MV-4-11 (cell line): ENCODE measurements around the gene EFNA2.
A peak's percentile ranks its signal among the peaks of the same experiment; 100 is the strongest.
"Not testable (repeated sequence)": the region's sequence is repeated elsewhere in the genome, so short reads cannot be mapped to it uniquely, and the experiment has no call there.

Experiments
- DNase-seq: peaks from one replicate; lab custom pipeline; 2025; lab: John Stamatoyannopoulos, UW

EFNA2 gene

DNA sequence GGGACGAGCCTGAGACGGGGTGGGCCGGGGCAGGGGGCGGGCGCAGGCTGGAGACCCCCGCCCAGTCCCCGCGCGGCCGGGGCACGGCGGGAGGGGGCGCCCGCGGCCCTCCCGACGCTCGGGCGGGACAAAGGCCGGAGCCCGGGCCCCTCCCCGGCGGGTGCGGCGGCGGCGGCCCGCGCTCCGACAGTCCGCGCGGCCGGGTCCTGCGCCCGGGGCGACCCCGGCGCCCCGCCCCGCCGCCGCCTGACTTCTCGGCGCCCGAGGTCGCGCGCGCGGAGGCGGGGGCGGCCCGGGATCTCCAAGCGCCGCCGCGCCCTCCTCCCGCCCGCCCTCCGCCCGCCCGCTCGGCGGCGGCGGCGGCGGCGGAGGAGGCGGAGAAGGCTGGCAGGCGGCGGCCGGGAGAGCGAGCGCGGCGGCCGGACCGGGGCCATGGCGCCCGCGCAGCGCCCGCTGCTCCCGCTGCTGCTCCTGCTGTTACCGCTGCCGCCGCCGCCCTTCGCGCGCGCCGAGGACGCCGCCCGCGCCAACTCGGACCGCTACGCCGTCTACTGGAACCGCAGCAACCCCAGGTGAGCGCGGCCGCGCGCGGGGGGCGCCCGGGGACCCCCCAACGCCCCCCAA lies at the start of gene EFNA2:
TSS of gene EFNA2 (plus strand) at position 137 of the 624 bp plus-strand sequence. CDS start at position 433, 296 bp downstream.
- no peak for DNase-seq

DNA sequence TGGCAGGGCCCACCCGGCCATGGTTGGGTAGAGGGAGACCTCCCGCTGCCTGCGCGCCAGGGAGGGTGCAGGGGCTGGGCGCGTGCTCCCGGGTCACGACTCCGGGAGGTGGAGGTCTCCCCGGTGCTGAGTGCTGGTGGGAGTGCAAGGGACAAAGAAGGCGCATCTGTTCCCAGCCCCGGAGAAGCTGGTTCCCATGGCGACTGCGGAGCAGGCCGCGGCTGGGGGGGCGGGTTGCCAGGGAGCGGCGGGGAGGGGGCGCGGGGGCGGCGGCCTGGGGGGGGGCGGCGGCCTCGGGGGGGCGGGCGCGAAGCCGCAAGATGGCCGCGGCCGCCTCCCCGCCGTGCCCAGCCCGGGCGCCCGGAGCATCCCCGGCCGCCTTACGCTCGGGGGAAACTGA lies 49.1 kb upstream of the EFNA2 start:
- DNase-seq: no peak

DNA sequence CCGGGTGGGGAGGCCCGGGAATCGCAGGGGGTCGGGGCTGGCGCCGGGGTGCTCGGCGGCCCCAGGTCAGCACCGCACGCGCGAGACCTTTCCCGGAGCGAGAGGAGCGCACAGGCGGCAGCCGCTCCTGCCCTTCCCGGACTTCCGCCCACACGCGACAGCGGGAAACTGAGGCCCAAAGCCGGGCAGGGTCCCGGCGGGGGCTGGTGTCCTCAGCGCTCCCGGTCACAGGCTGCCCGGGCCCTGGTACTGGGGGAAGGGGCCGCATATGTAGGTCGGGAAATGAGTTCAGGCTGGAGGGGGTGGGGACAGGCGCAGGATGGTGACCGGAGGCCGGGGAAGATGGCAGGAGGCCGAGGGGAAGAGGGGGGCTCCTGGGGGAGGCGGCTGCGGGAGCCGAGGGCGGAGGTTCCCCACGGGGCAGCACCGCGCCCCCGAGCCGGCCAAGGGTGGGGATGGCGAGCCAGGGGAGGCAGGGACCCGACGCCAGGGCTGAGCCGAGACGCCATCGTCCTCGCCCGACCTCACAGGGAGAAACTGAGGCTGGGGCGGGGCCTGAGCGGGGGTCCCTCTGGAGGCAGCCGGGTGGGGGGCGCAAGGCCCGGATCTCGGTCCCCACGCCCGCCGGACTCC lies 48.5 kb upstream of the EFNA2 start:
- DNase-seq: no peak

DNA sequence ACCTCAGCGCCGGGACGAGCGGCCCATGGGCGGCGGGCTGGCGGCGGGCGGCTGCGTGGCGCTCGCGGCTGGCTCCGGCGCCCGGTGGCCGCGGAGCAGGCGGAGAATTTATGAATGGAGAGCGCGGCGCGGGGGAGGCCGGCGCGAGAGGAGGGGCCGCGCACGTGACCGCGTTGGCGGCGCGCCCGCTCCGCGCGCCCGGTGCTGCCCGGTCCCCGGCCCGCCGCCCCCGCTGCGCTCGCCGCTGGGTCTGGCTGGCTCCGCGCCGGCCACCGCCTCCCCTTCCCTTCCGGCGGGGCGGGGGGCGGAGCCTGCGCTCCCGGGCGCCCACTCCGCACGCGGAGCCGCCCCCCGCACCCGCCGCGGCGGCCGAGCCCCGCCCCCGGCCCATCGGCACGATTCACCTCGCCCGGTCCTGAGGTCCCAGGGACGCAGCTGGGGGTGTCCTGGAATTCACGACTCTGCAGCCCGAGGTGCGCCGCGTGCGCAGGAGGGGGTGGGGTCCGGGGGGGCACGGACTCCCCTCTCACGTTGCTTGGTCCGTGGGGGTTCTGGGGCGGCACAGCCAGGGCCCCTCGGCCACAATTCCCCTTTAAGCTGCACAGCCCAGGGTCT lies 47.8 kb upstream of the EFNA2 start, which contains the start of gene CBARP:
TSS of gene CBARP (minus strand) at position 252 of the 615 bp plus-strand sequence. CDS start 1,905 bp downstream, outside the sequence.
- DNase-seq: no peak

DNA sequence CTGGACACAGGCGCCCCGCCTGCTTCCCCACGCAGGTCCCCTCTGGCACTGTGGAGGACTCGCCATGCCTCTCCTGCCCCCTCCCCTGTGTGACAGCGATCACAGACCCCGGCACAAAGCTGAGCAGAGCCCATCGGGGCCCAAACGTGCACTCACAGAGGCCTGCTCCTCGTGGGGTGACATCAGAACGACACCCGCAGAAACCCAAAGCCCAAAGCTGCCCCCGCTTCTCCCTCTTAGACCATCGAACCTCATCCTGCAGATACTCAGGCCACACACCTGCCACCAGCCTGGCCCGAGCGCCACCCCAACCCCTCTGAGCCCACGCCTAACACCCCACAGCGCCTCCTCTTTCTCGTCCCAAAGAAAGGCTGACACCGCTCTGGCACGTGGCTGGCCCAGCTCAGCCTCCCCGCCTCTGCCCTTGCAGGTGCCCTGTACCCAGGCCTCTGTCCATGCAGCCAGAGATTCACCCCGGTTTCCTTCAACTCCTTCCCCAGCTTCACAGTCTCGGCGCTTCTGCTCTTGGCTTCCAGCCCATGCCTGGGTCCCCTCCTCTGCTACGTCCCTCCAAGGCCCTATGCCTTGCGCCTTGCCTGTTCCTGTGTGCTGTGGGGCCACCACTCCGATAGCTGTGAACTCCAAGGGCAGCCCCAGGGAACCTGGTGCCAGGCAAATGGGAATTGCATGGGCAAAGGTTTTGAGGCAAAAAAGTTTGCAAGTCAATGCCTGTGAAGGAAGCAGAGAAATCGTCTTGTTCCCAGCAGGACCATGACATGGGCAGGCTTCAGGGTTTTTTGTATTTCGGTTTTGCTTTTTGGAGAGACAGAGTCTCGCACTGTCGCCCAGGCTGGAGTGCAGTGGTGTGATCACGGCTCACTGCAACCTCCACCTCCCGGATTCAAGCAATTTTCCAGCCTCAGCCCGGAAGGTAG lies 47.0 kb upstream of the EFNA2 start:
- DNase-seq: no peak

DNA sequence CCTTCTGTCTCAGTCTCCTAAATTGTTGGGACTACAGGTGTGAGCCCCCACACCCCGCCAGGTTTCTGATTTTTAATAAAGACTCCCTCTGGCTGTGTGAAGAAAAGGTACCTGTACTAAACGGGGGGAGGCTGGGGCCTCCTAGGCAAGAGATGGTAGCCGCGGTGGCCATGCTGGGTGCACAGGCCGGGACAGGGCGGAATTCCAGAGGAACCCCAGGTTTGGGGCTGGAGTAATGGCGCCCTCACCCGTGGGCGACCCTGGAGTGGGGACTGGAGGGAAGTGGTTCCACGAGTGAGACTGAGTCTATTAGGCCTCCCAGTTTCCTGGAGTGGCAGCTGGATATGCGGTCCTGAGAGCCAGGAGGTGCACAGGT lies 46.3 kb upstream of the EFNA2 start:
- DNase-seq: no peak

DNA sequence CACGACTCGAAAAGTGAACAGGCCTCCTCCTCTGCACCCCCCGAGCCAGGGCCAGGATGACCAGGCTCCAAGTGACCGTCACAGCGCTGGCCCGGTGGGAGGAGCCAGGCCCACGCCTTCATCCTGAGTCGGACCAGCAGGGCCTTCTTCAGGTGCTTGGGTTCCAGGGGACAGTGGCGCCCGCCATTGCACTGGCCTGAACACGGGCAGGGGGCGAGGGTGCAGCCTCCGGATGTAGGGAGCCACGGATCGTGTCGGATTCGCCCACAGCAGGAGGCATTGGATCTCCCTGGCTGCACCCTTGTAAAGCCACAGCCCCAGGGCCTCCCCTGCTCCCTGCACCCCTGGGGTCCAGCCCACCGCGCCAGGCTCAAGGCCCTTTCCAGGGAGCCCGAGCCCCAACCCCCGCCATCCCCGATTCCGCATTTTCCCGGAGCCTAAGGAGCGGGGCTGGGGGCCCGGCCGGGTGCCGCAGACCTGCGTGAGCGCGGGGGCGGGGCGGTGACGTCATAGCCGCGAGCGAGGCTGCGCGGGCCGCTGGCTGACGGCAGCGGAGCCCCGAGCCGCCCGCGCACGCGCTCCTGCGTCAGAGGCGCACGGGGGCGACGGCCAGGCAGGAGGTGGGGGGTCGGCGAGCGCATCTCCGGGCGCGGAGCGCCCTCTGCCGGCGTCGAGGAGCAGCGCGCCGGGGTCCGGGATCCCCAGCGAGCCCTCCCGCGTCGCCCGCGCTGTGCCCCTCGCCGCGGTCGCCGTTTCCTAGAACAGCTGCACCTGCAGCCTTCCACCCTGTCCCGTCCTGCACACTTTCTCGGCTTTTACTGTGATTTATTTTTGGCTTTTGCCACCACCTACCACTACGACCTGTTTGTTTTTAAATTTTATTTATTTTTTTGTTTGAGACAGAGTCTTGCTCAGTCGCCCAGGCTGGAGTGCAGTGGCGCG lies 45.6 kb upstream of the EFNA2 start:
- peak; percentile 84 for DNase-seq

DNA sequence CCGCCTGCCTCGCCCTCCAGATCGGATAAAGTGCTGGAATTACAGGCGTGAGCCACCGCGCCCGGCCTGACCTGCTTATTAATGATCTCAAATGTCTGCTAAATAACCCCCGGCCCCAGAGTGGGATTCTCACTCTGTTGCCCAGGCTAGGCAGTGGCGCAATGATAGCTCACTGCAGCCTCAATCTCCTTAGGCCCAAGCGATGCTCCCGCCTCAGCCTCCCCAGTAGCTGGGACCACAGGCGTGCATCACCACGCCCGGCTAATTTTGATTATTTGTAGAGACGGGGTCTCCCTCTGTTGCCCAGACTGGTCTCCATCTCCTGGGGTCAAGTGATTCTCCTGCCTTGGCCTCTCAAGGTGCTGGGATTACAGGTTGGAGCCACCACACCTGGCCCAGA lies 44.7 kb upstream of the EFNA2 start:
- no peak for DNase-seq

DNA sequence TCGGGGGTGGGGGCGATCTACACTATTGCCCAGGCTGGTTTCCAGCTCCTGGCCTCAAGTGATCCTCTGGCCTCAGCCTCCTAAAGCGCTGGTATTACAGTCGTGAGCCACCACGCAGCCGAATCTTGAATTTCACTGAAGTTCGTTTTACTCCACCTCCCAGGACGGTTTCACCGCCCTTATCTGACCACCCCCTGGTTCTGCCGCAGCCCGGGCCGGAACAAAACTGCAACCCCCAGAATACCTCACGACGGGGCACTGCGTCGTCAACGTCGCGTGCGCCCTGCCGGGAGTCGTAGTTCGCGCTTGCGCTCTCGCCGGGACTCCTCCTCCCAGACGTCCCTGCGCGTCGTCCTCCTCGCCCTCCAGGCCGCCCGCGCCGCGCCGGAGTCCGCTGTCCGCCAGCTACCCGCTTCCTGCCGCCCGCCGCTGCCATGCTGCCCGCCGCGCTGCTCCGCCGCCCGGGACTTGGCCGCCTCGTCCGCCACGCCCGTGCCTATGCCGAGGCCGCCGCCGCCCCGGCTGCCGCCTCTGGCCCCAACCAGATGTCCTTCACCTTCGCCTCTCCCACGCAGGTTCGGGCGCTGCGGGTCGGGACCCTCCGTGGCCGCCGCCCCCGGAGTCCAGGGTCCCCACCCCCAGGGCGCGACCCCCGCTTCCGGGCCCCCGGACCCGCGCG lies 44.1 kb upstream of the EFNA2 start, which contains the start of gene ATP5F1D:
TSS of gene ATP5F1D (plus strand) at position 335 of the 679 bp plus-strand sequence. CDS start at position 435, 100 bp downstream.
- peak; percentile 95 for DNase-seq

DNA sequence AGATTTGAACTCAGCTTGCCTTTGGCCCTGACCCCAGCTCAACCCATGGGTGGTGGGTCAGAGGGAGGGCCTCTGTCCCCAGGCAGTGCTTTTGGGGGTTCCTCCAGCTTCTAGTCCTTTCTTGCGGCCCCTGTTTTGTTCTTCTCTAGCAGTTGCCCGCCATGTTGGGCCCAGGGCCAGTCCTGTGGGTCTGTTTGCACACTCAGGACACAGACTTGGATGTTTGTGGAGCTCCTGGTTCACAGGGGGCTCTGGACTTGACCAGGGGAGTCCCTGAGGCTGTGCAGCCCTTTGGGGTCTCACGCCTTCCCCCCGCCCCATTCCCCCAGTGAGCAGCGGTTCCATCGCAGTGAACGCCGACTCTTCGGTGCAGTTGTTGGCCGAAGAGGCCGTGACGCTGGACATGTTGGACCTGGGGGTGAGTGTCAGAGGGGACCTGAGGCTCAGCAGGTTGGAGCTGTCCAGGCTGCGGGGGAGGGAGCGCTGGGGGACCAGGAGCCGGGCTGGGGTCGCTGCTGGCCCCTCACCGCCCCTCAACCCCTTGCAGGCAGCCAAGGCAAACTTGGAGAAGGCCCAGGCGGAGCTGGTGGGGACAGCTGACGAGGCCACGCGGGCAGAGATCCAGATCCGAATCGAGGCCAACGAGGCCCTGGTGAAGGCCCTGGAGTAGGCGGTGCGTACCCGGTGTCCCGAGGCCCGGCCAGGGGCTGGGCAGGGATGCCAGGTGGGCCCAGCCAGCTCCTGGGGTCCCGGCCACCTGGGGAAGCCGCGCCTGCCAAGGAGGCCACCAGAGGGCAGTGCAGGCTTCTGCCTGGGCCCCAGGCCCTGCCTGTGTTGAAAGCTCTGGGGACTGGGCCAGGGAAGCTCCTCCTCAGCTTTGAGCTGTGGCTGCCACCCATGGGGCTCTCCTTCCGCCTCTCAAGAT lies 41.6 kb upstream of the EFNA2 start:
- peak; percentile 80 for DNase-seq

DNA sequence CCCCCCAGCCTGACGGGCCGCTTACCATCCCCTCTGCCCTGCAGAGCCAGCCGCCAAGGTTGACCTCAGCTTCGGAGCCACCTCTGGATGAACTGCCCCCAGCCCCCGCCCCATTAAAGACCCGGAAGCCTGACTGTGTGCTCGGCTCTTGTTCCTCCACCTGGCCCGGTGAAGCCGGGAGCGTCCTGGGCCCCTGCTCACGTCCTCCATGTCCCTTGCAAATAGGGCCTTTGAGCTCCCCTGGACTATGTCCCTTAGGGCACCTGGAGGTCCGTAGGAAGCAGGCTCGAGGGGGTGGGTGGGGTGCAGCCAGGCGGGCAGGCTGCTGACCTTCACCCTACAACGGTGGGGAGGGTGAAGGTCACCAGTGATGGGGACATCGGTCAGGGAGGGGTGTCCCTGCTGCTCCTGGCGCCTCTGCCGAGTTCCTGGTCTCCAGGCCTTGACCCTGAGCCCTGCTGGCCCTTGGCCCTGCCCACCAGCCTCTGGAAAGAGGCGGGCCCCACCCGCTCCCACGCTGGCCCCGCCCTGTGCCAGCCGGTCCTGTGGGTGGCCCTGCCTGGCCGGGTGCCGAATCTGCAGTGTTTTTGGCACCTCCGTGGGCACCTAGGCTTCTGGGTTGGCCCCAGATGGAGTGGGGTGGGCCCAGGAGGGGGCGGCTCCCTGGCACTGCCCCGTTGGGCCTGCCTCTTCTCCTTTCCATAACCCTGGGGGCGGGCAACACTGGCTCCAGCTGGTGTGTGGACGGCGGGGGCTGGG lies 40.8 kb upstream of the EFNA2 start:
- no peak for DNase-seq

DNA sequence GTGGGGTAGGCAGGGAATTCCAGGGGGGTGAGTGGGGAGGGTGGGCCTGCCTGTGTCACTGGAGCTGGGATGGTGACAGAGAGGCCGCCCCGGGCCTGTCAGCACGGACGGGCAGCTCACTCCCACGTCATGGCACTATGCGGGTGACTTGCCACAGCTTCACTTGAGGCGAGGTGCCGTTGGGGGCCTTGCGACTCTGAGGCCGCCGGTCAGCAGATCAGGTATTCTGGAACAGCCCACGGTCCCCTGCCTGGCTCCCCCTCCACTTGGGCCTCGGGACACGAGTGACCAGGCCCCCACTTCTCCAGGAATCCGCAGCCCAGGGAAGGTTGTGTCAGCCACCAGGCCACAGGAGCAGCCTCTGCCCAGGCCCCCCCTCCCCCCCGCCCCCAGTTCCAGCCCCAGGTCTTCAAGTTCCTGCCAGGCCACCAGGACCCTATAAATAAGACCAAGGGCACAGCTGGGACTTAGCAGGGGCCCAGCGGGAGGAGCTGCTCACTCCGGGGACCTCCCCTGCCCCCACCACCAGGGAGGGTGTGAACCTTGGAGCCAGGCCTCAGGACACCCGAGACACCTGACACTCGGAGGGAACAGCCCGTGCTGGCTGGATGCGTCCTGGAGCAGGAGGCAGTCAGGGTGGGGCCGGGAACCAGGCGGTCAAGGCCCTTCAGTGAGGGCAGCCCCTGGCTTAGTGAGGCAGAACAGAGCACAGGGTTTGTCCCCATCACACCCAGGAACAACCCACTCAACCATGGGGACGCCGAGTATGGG lies 40.0 kb upstream of the EFNA2 start:
- no peak for DNase-seq

DNA sequence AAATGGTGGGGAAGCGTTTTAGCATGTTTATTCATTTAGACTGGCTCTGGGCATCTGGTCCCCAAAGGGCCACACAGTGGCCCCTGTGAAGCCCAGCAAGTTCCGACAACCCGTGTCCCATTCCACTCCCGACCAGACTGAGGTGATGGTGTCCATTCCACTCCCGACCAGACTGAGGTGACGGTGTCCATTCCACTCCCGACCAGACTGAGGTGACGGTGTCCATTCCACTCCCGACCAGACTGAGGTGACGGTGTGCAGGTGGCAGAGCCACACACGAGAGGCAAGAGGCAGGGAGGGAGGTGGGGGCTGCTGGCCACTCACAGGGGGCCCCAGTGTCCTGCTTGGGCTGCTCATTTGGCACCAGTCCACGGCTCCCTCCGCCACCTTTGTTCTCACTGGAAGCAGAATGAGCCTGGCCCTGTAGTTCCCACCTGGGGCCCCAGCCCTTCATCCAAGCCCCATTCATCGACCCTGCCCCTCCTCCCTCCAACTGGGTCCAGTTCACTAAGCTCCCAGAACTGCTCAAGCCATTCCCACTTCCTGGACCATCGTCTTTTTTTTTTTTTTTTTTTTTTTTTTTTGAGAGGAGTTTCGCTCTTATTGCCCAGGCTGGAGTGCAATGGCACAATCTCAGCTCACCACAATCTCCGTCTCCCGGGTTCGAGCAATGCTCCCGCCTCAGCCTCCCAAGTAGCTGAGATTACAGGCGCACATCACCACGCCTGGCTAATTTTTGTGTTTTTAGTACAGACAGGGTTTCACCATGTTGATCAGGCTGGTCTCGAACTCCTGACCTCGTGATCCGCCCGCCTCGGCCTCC lies 39.2 kb upstream of the EFNA2 start:
- DNase-seq: not testable (repeated sequence)

DNA sequence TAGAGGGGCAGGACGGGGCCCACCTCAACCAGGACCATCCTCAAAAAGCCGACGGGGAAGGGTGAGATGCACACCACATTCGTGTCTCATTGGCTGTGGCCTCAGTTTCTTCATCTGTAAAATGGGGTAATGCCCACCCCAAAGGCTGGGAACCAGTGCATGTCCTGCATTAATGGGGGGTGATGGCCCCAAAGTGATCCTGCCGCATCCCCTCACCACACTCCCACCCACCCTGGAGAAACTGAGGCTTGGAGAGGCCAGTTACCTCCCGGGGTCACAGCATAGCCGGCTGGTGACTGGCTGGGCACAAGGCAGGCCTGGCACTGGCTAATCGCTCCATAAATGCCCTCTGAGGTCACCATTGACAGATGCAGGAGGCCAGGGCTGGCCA lies 37.9 kb upstream of the EFNA2 start:
- no peak for DNase-seq

DNA sequence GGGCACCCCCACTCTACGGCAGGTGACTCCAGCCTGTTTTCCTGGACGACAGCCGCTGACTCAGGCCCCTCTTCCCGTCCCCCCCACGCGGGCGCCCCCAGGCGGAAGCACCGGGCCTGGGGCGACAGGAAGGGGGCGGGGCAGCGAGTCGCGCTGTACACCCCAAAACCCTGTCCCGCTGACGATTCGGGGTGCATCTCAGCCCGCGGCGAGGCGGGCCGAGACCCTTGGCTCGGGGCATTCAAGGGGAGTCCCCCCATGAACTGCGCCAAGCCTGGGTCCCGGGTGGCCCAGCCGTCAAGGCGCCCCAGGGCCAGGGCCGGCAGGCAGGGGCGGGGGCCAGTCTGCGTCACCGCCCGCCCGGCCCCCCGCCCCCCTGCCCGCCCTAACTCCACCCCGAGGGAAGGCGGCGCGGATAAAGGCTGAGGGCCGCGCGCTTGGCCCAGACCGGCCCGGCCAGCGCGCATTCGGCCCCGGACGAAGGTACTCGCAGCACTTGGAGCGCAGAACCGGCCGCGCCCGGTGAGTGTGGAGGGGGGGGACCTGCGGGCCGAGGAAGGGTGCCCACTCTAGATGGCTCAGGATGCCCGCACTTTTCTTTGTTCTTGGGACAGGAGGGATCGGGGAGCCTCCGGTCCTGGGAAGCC lies 37.4 kb upstream of the EFNA2 start, which contains the start of gene MIDN:
TSS of gene MIDN (plus strand) at position 445 of the 647 bp plus-strand sequence. CDS start 1,714 bp downstream, outside the sequence.
- DNase-seq: peak; percentile 64

DNA sequence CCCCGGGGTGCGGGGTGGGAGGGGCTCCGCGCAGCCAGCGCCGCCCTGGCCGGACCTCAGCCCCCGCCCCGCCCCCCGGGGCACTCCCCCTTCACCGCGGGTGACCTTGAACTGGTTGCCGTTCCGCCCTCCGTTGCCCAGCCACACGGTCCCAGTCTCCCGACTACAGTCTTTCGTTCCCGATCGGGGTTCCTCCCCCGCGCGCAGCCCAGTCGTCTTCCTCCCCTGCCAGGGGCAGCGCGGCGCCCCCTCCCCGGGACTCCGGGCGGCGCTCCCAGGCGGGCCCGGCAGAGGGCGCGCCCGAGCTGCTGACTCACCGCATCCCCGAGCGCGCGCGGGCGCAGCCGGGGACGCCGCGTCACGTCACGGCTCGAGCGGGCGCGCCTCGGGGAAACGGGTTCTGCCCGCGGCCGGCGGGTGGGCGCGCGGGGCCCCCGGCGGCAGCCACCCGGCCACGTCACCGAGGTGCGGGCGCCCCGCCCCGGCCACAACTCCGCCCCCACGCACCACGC lies 36.8 kb upstream of the EFNA2 start:
- DNase-seq: peak; percentile 76
